Type B pancreatic cell (in vitro differentiated cells): ENCODE measurements around the gene PEAK3. TPM values are rescaled to one million over a fixed set of nuclear protein-coding genes. Genes with fewer than 3 reads are reported as not detected.

Experiments used
- DNase-seq: peaks from one replicate; pipeline ENCODE4 v3.0.0; 2021; ENCODE audit warnings: mixed read lengths; ENCODE audit not compliant: unreplicated experiment; ENCODE audit errors: extremely low spot score
- H3K27ac Mint-ChIP-seq: 2 replicates; pipeline ENCODE4 v1.8.0; 2021; ENCODE audit warnings: mild to moderate bottlenecking, mixed read lengths
- H3K27me3 Mint-ChIP-seq: 2 replicates; pipeline ENCODE4 v1.8.0; 2021; ENCODE audit warnings: mixed read lengths
- H3K36me3 Mint-ChIP-seq: 2 replicates; pipeline ENCODE4 v1.8.0; 2021; ENCODE audit warnings: mixed read lengths
- H3K4me1 Mint-ChIP-seq: one replicate; pipeline ENCODE4 v1.8.0; 2021; ENCODE audit warnings: mixed read lengths; ENCODE audit not compliant: unreplicated experiment
- H3K4me3 Mint-ChIP-seq: 2 replicates; pipeline ENCODE4 v1.8.0; 2021; ENCODE audit warnings: mild to moderate bottlenecking, mixed read lengths
- H3K9me3 Mint-ChIP-seq: 2 replicates; pipeline ENCODE4 v1.8.0; 2021; ENCODE audit warnings: mixed read lengths
- total RNA-seq: library from RNA; stranded (reverse); gene quantifications from 2 replicates; pipeline ENCODE4 v1.2.1, GENCODE V29; 2021; ENCODE audit warnings: low replicate concordance
- TF ChIP-seq, protein P1 (sequence below): fragments of 200-600 bp; sonication (generic); conservative IDR thresholded peaks from 2 replicates; pipeline ENCODE4 v1.5.0; 2021; ENCODE audit warnings: antibody characterized with exemption, mild to moderate bottlenecking

PEAK3 gene
- total RNA-seq, 1 donor from 2014 or later, result not detected

DNA sequence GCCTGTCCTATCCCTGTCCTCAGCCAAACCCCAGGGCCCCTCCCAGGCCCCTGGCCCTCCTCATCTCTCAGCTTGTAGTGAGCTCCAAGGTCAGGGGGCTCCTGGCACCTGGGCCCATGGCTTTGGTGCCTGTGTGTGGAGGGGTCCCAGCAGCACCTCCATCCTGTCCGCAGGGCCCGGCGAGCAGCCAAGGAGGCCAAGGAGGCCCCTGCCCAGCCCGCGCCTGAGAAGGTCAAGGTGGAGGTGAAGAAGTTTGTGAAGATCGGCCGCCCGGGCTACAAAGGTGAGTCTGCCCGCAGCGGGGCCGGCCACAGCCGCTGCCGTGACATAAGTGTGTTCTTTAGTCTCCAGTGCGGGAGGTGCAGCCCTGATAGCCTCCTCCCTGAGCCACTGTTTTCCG is 36.7 kb downstream of the PEAK3 start:
- TF ChIP-seq, protein P1, sequence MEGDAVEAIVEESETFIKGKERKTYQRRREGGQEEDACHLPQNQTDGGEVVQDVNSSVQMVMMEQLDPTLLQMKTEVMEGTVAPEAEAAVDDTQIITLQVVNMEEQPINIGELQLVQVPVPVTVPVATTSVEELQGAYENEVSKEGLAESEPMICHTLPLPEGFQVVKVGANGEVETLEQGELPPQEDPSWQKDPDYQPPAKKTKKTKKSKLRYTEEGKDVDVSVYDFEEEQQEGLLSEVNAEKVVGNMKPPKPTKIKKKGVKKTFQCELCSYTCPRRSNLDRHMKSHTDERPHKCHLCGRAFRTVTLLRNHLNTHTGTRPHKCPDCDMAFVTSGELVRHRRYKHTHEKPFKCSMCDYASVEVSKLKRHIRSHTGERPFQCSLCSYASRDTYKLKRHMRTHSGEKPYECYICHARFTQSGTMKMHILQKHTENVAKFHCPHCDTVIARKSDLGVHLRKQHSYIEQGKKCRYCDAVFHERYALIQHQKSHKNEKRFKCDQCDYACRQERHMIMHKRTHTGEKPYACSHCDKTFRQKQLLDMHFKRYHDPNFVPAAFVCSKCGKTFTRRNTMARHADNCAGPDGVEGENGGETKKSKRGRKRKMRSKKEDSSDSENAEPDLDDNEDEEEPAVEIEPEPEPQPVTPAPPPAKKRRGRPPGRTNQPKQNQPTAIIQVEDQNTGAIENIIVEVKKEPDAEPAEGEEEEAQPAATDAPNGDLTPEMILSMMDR, result no peak
- Mint-ChIP-seq H3K27me3 (no peaks in the 10 kb centered on the region), H3K36me3 (no peaks in the 10 kb centered on the region), H3K9me3 (no peaks in the 10 kb centered on the region), H3K27ac (no peak overlapping the region), H3K4me1 (peaks cover 22% of the 10 kb centered on the region), H3K4me3 (no peak overlapping the region)
- DNase-seq, result no peak

DNA sequence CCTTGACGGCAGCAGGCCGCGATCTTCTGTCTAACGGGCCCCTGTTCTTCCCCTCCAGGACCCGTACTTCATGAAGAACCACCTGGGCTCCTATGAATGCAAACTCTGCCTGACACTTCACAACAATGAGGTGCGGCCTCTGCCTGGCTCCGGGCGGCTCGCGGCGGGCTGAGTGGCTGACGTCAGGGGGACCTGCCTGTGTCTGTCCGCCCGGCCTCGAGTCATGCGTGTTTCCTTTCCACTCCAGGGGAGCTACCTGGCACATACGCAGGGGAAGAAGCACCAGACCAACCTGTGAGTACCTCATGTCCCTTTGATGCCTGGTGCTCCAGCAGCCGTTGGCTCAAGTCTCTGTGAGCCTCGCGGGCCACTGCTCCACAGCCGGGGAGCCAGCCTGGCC is 37.5 kb downstream of the PEAK3 start:
- Mint-ChIP-seq H3K36me3 (no peaks in the 10 kb centered on the region), H3K9me3 (no peaks in the 10 kb centered on the region)
- TF ChIP-seq, protein P1, result no peak

DNA sequence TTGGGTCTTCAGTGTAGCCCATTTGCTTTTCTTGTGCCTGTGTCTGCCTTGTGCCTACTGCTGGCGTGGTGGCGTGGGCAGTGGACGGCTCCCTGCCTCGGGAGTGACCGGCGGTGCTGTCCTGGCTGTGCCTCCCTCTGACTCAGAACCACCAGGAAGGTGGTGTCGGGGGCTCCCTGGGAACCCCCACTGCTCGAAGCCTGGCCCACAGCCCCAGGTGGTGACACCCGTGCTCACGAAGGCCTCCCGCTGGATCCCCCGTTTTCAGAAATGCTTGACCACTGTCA is 37.9 kb downstream of the PEAK3 start:
- H3K27me3 Mint-ChIP-seq, result no peaks in the 10 kb centered on the region
- H3K9me3 Mint-ChIP-seq, result no peaks in the 10 kb centered on the region
- no peak overlapping the region for H3K4me3 Mint-ChIP-seq
- TF ChIP-seq, protein P1, result no peak
- H3K4me1 Mint-ChIP-seq, result peaks cover 32% of the 10 kb centered on the region
- H3K36me3 Mint-ChIP-seq, result no peaks in the 10 kb centered on the region
- no peak for DNase-seq
- no peak overlapping the region for H3K27ac Mint-ChIP-seq

More for the DNA sequence above, 37.5 kb downstream of the PEAK3 start:
- H3K4me3 Mint-ChIP-seq, result no peak overlapping the region
- no peak for DNase-seq
- H3K27ac Mint-ChIP-seq, result no peak overlapping the region
- no peaks in the 10 kb centered on the region for H3K27me3 Mint-ChIP-seq
- H3K4me1 Mint-ChIP-seq, result peaks cover 29% of the 10 kb centered on the region

DNA sequence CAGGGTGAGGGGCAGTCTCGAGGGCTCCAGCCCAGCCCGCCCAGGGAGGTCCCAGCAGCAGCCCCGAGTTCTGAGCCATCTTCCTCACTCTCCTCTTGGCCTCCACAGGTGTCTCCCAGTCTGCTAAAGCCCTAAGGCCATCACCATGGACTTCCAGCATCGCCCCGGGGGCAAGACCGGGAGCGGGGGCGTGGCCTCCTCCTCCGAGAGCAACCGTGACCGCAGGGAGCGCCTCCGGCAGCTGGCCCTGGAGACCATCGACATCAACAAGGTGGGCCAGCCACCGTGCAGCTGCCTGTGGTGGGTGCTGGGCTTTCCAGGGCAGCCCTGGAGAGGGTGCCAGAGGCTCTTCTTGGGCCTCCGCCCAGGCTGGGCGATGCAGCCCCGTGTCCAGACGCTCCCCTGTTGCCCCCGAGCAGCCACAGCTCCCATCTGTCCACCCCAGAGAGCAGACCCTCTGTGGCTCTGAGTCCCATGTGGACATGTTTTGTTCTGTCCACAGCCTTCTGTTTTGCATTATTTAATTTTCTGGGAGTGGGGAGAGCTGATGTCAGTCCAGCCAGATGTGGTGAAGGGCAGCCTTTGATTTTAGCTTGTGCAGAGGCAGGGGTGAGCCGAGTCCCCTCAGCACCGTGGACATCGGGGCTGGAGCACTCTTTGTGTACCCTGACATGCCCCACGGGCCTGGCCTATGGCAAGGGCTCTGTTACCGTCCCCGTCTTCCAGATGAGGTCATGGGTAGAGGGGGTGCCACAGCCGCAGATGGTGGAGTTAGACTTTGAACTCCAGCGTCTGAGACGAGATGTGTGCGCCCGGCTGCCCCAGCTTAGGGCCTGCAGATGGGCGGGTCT is 38.5 kb downstream of the PEAK3 start:
- H3K27ac Mint-ChIP-seq, result no peak overlapping the region
- H3K9me3 Mint-ChIP-seq, result no peaks in the 10 kb centered on the region
- TF ChIP-seq, protein P1, result no peak
- no peaks in the 10 kb centered on the region for H3K27me3 Mint-ChIP-seq
- DNase-seq, result no peak
- H3K4me1 Mint-ChIP-seq, result peaks cover 36% of the 10 kb centered on the region
- no peaks in the 10 kb centered on the region for H3K36me3 Mint-ChIP-seq
- no peak overlapping the region for H3K4me3 Mint-ChIP-seq

DNA sequence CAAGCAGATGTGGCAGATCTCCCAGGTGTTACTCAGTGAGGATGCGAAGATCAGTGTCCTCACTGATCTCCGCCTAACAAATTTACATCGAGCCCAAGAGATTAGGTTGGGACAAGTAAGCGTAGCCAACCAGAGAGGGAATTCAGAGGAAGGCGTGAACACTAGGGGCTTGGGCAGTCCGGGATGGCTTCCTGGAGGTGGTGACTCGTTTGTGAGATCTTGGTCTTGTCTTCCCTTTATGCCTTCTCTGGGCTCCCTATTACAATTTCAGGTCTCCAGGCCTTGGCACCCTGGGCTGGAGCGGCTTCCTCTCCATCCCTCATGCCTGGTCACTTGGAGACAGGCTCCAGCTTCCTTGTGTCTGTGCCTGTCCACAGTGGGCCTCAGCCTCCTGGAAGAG is 39.2 kb downstream of the PEAK3 start:
- TF ChIP-seq, protein P1, result no peak
- Mint-ChIP-seq H3K4me3 (no peak overlapping the region), H3K36me3 (no peaks in the 10 kb centered on the region), H3K4me1 (peaks cover 40% of the 10 kb centered on the region), H3K9me3 (no peaks in the 10 kb centered on the region), H3K27me3 (no peaks in the 10 kb centered on the region), H3K27ac (peak overlapping the region; percentile 64)
- DNase-seq, result no peak
